GM12878 (cell line): ENCODE data around the gene TRPV6. TPM values are rescaled to one million over a fixed set of nuclear protein-coding genes. Genes with fewer than 3 reads are reported as not detected.

Experiments
- ATAC-seq: fragments of 200-7000 bp; cut with Tn5 transposase; 3 replicates; pipeline ENCODE4 v1.9.1; 2020; ENCODE audit warnings: mild to moderate bottlenecking, moderate library complexity
- BruUV-seq: library from RNA; stranded (reverse); fragments of 400-500 nt; replicated peaks from 2 replicates; lab custom pipeline; 2021; lab: Mats Ljungman, UMichigan
- CTCF ChIA-PET: fragments of 300-600 bp; sonication (Branson Sonifier 250); formaldehyde crosslinking; extraction: SDS; loops from one replicate; lab custom pipeline; 2021; ENCODE audit warnings: inconsistent platforms; lab: Yijun Ruan, JAX
- POLR2A ChIA-PET: fragments of 350-600 bp; formaldehyde crosslinking; extraction: SDS; loops from one replicate; lab custom pipeline; 2021; ENCODE audit warnings: inconsistent platforms; lab: Charles Lee
- RAD21 ChIA-PET: fragments of 300-600 bp; sonication (Branson Sonifier 250); formaldehyde crosslinking; loops from one replicate; lab custom pipeline; 2023; ENCODE audit warnings: antibody characterized with exemption; ENCODE audit not compliant: unreplicated experiment; lab: Charles Lee
- SMC1A ChIA-PET: fragments of 300-600 bp; sonication (Branson Sonifier 250); formaldehyde crosslinking; loops from one replicate; lab custom pipeline; 2023; ENCODE audit not compliant: unreplicated experiment, uncharacterized antibody; lab: Charles Lee
- DNase-seq: peaks from one replicate; pipeline ENCODE4 v3.0.0-alpha.2; 2011; ENCODE audit warnings: low read depth, low spot score
- FAIRE-seq: peaks from 3 replicates; lab custom pipeline; 2011; peaks lifted over from hg19 to GRCh38; lab: Jason Lieb, UNC
- H2AFZ ChIP-seq: 2 replicates; pipeline ENCODE4 v1.6.0; 2011; ENCODE audit warnings: low read depth, low read length, control low read depth; ENCODE audit not compliant: control insufficient read depth
- H3K27ac ChIP-seq: 2 replicates; pipeline ENCODE4 v1.5.1; 2011; ENCODE audit warnings: control low read depth; ENCODE audit not compliant: control insufficient read depth, insufficient read depth
- H3K27me3 ChIP-seq, 2 experiments: replicated peaks in 1 of 2; 2 replicates each; pipeline versions ENCODE4 v1.6.0 to v1.6.1; 2011; ENCODE audit warnings: low read length in 1 of 2; ENCODE audit not compliant: control insufficient read depth in 2 of 2, insufficient read depth in 2 of 2
- H3K36me3 ChIP-seq, 2 experiments: 2 replicates each; pipeline ENCODE4 v1.5.1; 2011; ENCODE audit warnings: low read length in 1 of 2; ENCODE audit not compliant: control insufficient read depth in 2 of 2, insufficient read depth in 2 of 2
- H3K4me1 ChIP-seq: 2 replicates; pipeline ENCODE4 v1.6.1; 2011; ENCODE audit warnings: mild to moderate bottlenecking, low read length, moderate library complexity, mixed read lengths; ENCODE audit not compliant: control insufficient read depth, insufficient read depth
- H3K4me2 ChIP-seq: 2 replicates; pipeline ENCODE4 v1.6.0; 2011; ENCODE audit warnings: control low read depth; ENCODE audit not compliant: control insufficient read depth, insufficient read depth
- H3K4me3 ChIP-seq: fragments of 200-600 bp; sonication (generic); 2 replicates; pipeline ENCODE4 v1.5.1; 2016
- H3K79me2 ChIP-seq: 2 replicates; pipeline ENCODE4 v1.6.0; 2011; ENCODE audit warnings: low read length; ENCODE audit not compliant: control insufficient read depth, insufficient read depth
- H3K9ac ChIP-seq: 2 replicates; pipeline ENCODE4 v1.8.0; 2011; ENCODE audit warnings: low read length, control low read depth, mixed read lengths; ENCODE audit not compliant: control insufficient read depth, insufficient read depth
- H3K9me3 ChIP-seq: replicated peaks from 3 replicates; pipeline ENCODE4 v1.5.1; 2011; ENCODE audit warnings: mild to moderate bottlenecking, low read length; ENCODE audit not compliant: control insufficient read depth, insufficient read depth
- H4K20me1 ChIP-seq: 2 replicates; pipeline ENCODE4 v1.6.0; 2011; ENCODE audit not compliant: control insufficient read depth, insufficient read depth
- CHD1 ChIP-seq: IDR thresholded peaks from 2 replicates; pipeline ENCODE4 v1.6.1; 2012; ENCODE audit warnings: low read depth, low read length, improper control_type of control experiment
- EED ChIP-seq: sonication (generic); IDR thresholded peaks from 2 replicates; pipeline ENCODE4 v1.6.1; 2016; ENCODE audit warnings: antibody characterized with exemption, low read depth
- ELK1 ChIP-seq: IDR thresholded peaks from 2 replicates; pipeline ENCODE4 v1.6.1; 2012; ENCODE audit warnings: low read depth, low read length, improper control_type of control experiment
- IRF5 ChIP-seq: fragments of 450-650 bp; IDR thresholded peaks from 2 replicates; pipeline ENCODE4 v1.6.1; 2017; ENCODE audit warnings: borderline replicate concordance
- LARP7 ChIP-seq: fragments of 450-650 bp; IDR thresholded peaks from 2 replicates; pipeline ENCODE4 v1.6.1; 2017; ENCODE audit warnings: mild to moderate bottlenecking
- SIX5 ChIP-seq: IDR thresholded peaks from 2 replicates; pipeline ENCODE4 v1.6.1; 2011; ENCODE audit warnings: mild to moderate bottlenecking, low read depth, low read length, moderate library complexity; ENCODE audit not compliant: severe bottlenecking
- SMARCA5 ChIP-seq: fragments of 450-650 bp; IDR thresholded peaks from 2 replicates; pipeline ENCODE4 v1.6.1; 2017; ENCODE audit warnings: mild to moderate bottlenecking
- SP1 ChIP-seq: IDR thresholded peaks from one replicate; pipeline ENCODE4 v1.6.1; 2011; ENCODE audit warnings: low read depth, low read length
- SRF ChIP-seq, 2 experiments: IDR thresholded peaks; 2 replicates each; pipeline ENCODE4 v1.6.1; 2011; ENCODE audit warnings: low read depth in 2 of 2, low read length in 2 of 2, mild to moderate bottlenecking in 1 of 2, moderate library complexity in 1 of 2
- SUPT20H ChIP-seq: IDR thresholded peaks from 2 replicates; pipeline ENCODE4 v1.6.1; 2011; ENCODE audit warnings: low read depth, mild to moderate bottlenecking, low read length, moderate library complexity, borderline replicate concordance; ENCODE audit not compliant: control insufficient read depth
- ZNF687 ChIP-seq: fragments of 450-650 bp; IDR thresholded peaks from 2 replicates; pipeline ENCODE4 v1.6.1; 2017; ENCODE audit warnings: mild to moderate bottlenecking, moderate library complexity
- WGBS: methylation state at CpG from one replicate; pipeline ENCODE4 v1.1.6; 2016; ENCODE audit warnings: low lambda C conversion rate; ENCODE audit not compliant: insufficient replicate concordance, insufficient coverage; ENCODE audit errors: missing lambda C conversion rate; 5-methylcytosine and 5-hydroxymethylcytosine counted together
- in situ Hi-C: fragments of 300-500 bp; cut with MboI; formaldehyde crosslinking; loops from 9 replicates; pipeline ENCODE4 v1.14.3; 2018; ENCODE audit warnings: mixed read lengths
- intact Hi-C: fragments of 100-400 bp; cut with micrococcal nuclease; formaldehyde crosslinking; loops from one replicate; pipeline ENCODE4 v1.14.2; 2022; ENCODE audit not compliant: unreplicated experiment
- polyA plus RNA-seq, 11 experiments: library from polyadenylated mRNA; depleted of rRNA in 4 of 11; unstranded in 6 of 11; stranded (reverse) in 5 of 11; fragments of >200 nt; fragmentation: Nextera tagmentation in 4 of 11; fragmentation: Illumina TruSeq in 1 of 11; extraction: Ambion mirVana in 4 of 11; extraction: Trizol in 1 of 11; gene quantifications; 1 replicate in 1 of 11; 2 replicates in 10 of 11; pipeline versions ENCODE4 v1.2.1 to v1.2.3, GENCODE V29; 2011 to 2016; ENCODE audit warnings: inconsistent platforms in 2 of 11, missing spikeins in 2 of 11, low read depth in 1 of 11
- total RNA-seq, 4 experiments: library from RNA; depleted of rRNA in 3 of 4; stranded (reverse); fragments of >200 nt in 3 of 4; fragmentation: Illumina TruSeq in 1 of 4; extraction: Trizol in 1 of 4; gene quantifications; 2 replicates each; pipeline versions ENCODE4 v1.2.1 to v1.2.3, GENCODE V29; 2013 to 2021
- TF ChIP-seq, protein P1 (sequence below): IDR thresholded peaks from 2 replicates; pipeline ENCODE4 v1.6.1; 2011; ENCODE audit warnings: low read depth, low read length, improper control_type of control experiment, borderline replicate concordance
- TF ChIP-seq, protein P2 (sequence below): fragments of 450-650 bp; IDR thresholded peaks from 2 replicates; pipeline ENCODE4 v1.6.1; 2017; ENCODE audit warnings: mild to moderate bottlenecking, moderate library complexity

TRPV6 gene
- total and polyA plus RNA-seq, 10 of the 15 experiments (the other 5 are each of a cell fraction or from before 2014, with no cell fraction given), result not detected

DNA sequence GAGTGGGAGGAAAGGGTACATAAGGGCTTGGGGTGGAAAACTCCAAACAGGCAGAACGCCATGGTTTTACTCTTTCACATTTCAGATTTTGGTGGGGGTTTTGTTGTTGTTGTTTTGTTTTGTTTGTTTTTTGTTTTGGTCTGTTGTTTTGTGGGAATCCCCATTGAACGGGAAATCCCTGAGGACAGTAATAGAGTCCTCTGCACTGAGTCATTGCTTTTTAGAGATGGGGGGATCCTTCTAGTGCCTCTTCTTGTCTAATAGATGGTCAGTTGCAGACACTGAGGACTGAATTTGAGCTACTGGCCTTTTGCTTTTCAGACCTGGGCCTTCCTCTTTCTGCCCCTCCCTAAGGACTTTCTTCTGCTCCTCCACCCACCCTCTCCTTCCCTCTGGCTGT lies 28.0 kb upstream of the TRPV6 start:
- ATAC-seq (no peak), DNase-seq (no peak), FAIRE-seq (no peak)
- Histone ChIP-seq H3K27ac (no peak overlapping the region), H2AFZ (no peak overlapping the region), H3K79me2 (no peaks in the 10 kb centered on the region), H3K36me3 (no peaks in the 10 kb centered on the region), H3K4me3 (no peak overlapping the region), H4K20me1 (no peaks in the 10 kb centered on the region), H3K27me3 (peaks cover 0 to 3% of the 10 kb centered on the region in 2 experiments; a peak in 3 of 4 replicates), H3K4me1 (no peaks in the 10 kb centered on the region), H3K9ac (no peak overlapping the region), H3K4me2 (no peak overlapping the region), H3K9me3 (no peaks in the 10 kb centered on the region)
- in situ Hi-C loops (no loop called here), intact Hi-C loops (no loop called here)
- WGBS, result 14% methylated on average over 2 of the region's 2 CpGs
- ChIA-PET RAD21 (no interaction called here), SMC1A (no interaction called here), POLR2A (no interaction called here), CTCF (interaction anchor here (0.8 kb wide), 1 partner anchor 34 kb away, joined by 4 read pairs; no protein-coding TSS in a partner anchor)
- BruUV-seq, result no TSS peak
- TF ChIP-seq IRF5, result no peak
- no peak for TF ChIP-seq EED
- no peak for TF ChIP-seq LARP7
- TF ChIP-seq ELK1, result no peak
- TF ChIP-seq, protein P1, sequence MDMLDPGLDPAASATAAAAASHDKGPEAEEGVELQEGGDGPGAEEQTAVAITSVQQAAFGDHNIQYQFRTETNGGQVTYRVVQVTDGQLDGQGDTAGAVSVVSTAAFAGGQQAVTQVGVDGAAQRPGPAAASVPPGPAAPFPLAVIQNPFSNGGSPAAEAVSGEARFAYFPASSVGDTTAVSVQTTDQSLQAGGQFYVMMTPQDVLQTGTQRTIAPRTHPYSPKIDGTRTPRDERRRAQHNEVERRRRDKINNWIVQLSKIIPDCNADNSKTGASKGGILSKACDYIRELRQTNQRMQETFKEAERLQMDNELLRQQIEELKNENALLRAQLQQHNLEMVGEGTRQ, result no peak
- no peak for TF ChIP-seq CHD1
- TF ChIP-seq SUPT20H, result no peak
- TF ChIP-seq SIX5, result no peak
- TF ChIP-seq ZNF687, result no peak
- TF ChIP-seq SP1, result no peak
- no peak for TF ChIP-seq SMARCA5
- TF ChIP-seq, protein P2, sequence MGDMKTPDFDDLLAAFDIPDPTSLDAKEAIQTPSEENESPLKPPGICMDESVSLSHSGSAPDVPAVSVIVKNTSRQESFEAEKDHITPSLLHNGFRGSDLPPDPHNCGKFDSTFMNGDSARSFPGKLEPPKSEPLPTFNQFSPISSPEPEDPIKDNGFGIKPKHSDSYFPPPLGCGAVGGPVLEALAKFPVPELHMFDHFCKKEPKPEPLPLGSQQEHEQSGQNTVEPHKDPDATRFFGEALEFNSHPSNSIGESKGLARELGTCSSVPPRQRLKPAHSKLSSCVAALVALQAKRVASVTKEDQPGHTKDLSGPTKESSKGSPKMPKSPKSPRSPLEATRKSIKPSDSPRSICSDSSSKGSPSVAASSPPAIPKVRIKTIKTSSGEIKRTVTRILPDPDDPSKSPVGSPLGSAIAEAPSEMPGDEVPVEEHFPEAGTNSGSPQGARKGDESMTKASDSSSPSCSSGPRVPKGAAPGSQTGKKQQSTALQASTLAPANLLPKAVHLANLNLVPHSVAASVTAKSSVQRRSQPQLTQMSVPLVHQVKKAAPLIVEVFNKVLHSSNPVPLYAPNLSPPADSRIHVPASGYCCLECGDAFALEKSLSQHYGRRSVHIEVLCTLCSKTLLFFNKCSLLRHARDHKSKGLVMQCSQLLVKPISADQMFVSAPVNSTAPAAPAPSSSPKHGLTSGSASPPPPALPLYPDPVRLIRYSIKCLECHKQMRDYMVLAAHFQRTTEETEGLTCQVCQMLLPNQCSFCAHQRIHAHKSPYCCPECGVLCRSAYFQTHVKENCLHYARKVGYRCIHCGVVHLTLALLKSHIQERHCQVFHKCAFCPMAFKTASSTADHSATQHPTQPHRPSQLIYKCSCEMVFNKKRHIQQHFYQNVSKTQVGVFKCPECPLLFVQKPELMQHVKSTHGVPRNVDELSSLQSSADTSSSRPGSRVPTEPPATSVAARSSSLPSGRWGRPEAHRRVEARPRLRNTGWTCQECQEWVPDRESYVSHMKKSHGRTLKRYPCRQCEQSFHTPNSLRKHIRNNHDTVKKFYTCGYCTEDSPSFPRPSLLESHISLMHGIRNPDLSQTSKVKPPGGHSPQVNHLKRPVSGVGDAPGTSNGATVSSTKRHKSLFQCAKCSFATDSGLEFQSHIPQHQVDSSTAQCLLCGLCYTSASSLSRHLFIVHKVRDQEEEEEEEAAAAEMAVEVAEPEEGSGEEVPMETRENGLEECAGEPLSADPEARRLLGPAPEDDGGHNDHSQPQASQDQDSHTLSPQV, result no peak
- TF ChIP-seq SRF (IDR thresholded peaks at IDR 0.05; ENCODE audit: low read depth in 2 of 2, low read length in 2 of 2), result no peak
